Renal cortex interstitium (tissue), 11 donors: ENCODE data around the gene KCNQ1. TPM values are rescaled to one million over a fixed set of nuclear protein-coding genes. Genes with fewer than 3 reads are reported as not detected.

Source experiments
- DNase-seq, 11 donors: peaks; one replicate each; pipeline ENCODE4 v3.0.0-alpha.2; 2013; ENCODE audit warnings: low read depth in 9 of 11, low spot score in 4 of 11; ENCODE audit errors: extremely low read depth in 1 of 11
- polyA plus RNA-seq, 3 donors: library from polyadenylated mRNA; unstranded; fragments of 120-200 nt; gene quantifications; one replicate each; pipeline ENCODE4 v1.2.1, GENCODE V29; 2013; ENCODE audit not compliant: insufficient read length in 3 of 3

KCNQ1 gene
- polyA plus RNA-seq, 3 donors: 9.2 to 13.2 (median 10.6) TPM

GRCh38 chr11:2841411-2842190 is 396.8 kb downstream of the KCNQ1 start:
- DNase-seq: no peak

DNA sequence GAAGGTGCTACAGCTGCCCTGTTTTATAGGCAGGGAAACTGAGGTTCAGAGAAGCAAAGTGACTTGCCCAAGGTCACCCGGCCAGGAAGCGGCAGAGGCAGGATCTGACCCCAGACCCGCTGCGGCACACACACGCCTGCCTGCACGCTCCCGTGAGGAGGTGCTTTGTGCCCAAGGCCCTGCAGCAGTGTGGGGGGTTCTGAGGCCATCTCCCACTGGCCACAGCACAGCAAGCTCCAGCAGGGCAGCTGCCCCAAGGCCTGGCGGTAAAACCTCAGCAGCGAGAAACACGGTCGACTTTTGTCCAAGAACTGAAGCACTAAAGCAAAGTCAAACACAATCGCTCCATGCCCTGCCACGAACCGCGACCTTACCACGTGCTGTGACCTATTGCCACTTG is 398.1 kb downstream of the KCNQ1 start:
- DNase-seq: no peak

- no peak for DNase-seq
Measured at GRCh38 chr11:2843551-2843950, 398.7 kb downstream of the KCNQ1 start.

GRCh38 chr11:2844116-2844842 is 399.5 kb downstream of the KCNQ1 start:
- no peak for DNase-seq

DNA sequence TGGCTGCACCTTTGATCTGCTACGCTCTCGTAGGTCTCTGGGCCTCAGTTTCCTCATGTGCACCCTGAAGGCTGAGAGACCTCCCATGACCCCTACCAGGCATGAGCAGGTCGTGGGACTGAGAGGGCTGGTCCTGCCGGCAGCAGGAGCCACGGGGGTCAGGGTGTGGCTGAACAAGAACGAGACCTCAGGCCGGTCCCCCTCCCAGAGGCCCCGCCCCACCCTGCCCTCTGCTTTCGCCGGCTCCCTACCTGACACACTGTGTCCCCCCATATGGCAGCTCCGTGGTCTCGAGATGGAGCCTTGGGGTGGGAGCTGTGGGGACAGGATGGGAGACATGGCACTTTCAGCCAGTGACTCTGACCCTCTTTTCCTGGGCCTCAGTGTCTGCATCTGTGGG is 400.2 kb downstream of the KCNQ1 start:
- no peak for DNase-seq

- no peak for DNase-seq
Measured at GRCh38 chr11:2846056-2846455, 401.2 kb downstream of the KCNQ1 start.

DNA sequence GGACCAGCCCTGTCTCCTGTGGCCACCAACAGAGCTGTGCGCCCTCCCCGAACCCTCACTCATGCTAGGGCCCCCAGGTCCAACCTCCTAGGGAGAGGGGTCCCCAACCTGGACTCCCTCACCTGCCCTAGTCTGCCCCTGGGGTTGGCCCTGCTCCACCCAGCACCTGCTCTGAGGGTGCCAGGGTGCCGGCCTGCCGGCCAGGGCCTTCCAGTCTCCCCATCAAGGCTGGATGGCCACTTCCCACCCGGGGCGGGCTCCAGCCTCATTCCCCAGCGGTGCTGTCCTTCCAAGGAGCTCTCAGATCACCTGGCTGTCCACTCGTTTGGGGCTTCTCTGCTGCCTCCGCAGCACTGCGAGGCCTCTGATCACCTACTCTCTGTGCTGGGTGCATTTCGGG is 401.7 kb downstream of the KCNQ1 start:
- no peak for DNase-seq

- DNase-seq: no peak
Measured at GRCh38 chr11:2847561-2847960, 402.8 kb downstream of the KCNQ1 start.

DNA sequence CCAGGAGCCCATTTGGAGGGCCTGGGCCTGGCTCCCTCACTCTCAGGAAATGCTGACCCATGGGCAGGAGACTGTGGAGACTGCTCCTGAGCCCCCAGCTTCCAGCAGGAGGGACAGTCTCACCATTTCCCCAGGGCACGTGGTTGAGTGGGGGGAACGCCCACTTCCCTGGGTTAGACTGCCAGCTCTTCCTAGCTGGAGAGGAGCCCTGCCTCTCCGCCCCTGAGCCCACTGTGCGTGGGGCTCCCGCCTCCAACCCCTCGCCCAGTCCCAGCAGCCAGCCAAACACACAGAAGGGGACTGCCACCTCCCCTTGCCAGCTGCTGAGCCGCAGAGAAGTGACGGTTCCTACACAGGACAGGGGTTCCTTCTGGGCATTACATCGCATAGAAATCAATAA is 403.7 kb downstream of the KCNQ1 start:
- no peak for DNase-seq

GRCh38 chr11:2849994-2850770 is 405.4 kb downstream of the KCNQ1 start:
- no peak for DNase-seq

GRCh38 chr11:2853401-2853800 is 408.6 kb downstream of the KCNQ1 start:
- no peak for DNase-seq

DNA sequence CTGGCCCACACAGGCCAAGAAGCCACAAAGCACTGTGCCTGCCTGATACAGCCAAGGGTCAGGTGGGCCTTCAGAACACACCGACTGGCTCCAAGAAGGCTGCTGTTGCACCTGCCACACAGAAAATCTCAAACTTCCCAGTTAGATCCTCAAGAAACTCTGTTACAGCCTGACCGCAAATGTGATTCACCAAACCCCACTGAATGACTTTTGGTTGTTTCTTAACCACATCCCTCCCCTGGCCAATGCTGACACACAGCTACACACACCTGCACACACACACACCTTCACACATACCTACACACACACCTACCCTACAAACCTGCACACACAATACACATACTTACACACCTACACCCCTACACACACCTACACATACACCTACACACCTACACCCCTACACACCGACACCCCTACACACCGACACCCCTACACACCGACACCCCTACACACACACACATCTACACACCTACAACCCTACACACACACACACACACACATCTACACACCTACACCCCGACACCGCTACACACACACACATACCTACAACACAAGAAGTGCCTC is 409.3 kb downstream of the KCNQ1 start:
- no peak for DNase-seq

DNA sequence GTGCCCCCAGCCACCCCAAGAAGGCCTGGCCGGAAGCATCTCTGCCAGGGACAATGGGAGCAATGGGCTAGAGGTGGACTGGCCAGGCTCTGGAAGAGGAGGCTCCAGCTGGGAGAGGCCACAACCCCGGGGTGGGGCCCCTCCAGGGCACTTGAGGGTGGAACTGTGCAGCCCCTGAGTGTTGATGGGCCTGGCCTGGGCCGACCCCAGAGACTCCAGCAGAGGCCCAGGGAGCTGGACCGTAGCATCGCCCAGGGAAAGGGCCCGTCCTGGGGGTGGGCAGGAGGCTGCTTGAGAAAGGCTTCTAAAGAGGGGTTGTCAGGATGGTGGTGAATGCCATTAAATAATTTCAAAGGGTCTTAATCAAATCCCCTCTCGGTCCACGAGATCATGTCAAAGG is 410.4 kb downstream of the KCNQ1 start:
- no peak for DNase-seq

GRCh38 chr11:2857276-2857675 is 412.5 kb downstream of the KCNQ1 start:
- no peak for DNase-seq

DNA sequence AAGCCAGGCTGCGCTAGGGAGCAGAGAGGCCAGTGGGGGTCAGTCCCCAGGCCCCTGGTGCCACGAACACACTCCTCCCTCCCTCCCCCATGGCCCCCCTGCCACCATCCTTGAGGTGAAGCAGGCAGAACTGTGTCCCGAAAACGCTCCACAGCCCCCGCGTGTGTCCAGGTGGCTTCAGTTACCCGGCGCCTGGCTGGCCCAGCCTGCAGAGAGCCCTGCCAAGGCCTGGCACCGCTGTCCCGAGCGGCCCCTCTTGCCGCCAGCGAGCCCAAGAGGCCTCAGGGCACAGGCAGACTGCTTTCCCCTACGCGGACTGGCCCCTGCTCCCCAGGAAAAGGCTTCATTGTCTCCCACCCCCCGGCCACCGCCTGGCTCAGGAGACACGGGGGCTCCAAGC is 413.1 kb downstream of the KCNQ1 start:
- no peak for DNase-seq

GRCh38 chr11:2858995-2859698 is 414.3 kb downstream of the KCNQ1 start:
- DNase-seq: no peak

DNA sequence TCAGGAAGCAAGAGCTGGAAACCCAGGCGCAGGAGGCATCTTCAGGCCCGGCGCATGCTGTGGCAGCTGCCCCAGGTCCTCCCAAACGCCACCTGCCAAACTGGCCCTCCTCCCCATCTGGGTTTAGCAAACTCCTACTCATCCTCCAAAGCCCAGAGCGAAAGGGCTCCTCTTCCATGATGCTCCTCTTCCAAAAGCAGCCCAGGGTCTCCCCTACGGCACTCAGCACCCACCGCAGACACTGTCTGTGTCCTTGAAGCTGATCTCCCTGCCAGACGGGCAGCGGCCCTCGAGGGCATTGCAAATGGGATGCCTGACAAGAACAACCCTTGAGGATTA is 414.9 kb downstream of the KCNQ1 start:
- DNase-seq: no peak

- DNase-seq: no peak
Measured at GRCh38 chr11:2860636-2861035, 415.8 kb downstream of the KCNQ1 start.
